Measurements from ENCODE around the gene VPS13D. TPM values are rescaled to one million over a fixed set of nuclear protein-coding genes. Genes with fewer than 3 reads are reported as not detected.

The VPS13D gene
- total RNA-seq, 6 experiments from 2014 or later, result 18.8 to 29.5 (median 21.5) TPM

DNA sequence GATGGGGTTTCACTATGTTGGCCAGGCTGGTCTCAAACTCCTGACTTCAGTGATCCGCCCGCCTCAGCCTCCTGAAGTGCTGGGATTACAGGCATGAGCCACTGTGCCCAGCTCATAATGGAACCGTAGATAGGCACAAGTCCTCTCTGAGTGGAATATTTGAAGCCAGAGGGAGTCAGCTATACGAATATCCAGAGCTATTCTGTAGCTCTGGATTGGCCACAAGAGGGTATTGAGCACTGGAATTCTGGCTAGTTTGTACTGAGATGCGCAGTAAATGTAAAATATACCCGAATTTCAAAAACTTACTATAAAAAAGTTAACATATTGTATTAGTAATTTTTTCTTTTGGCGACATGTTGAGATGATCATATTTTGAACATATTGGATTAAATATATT, 851 bp upstream of the VPS13D start:
- Mint-ChIP-seq H3K4me3 (0 out of 2 replicates have a peak overlapping the region, but pooled peaks have one; percentile 47), H3K4me1 (ENCODE audit: low read depth) (peaks cover 7% of the 10 kb centered on the region), H3K9me3 (0 out of 2 replicates have a peak, but pooled peaks cover 5% of the 10 kb centered on the region), H3K36me3 (ENCODE audit: low read depth) (no peaks in the 10 kb centered on the region), H3K27me3 (ENCODE audit: insufficient read depth) (peaks cover 13% of the 10 kb centered on the region), H3K27ac (no peak overlapping the region)
- TF ChIP-seq, protein P1, sequence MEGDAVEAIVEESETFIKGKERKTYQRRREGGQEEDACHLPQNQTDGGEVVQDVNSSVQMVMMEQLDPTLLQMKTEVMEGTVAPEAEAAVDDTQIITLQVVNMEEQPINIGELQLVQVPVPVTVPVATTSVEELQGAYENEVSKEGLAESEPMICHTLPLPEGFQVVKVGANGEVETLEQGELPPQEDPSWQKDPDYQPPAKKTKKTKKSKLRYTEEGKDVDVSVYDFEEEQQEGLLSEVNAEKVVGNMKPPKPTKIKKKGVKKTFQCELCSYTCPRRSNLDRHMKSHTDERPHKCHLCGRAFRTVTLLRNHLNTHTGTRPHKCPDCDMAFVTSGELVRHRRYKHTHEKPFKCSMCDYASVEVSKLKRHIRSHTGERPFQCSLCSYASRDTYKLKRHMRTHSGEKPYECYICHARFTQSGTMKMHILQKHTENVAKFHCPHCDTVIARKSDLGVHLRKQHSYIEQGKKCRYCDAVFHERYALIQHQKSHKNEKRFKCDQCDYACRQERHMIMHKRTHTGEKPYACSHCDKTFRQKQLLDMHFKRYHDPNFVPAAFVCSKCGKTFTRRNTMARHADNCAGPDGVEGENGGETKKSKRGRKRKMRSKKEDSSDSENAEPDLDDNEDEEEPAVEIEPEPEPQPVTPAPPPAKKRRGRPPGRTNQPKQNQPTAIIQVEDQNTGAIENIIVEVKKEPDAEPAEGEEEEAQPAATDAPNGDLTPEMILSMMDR (IDR thresholded peaks at IDR 0.05), result no peak
- no peak for DNase-seq

DNA sequence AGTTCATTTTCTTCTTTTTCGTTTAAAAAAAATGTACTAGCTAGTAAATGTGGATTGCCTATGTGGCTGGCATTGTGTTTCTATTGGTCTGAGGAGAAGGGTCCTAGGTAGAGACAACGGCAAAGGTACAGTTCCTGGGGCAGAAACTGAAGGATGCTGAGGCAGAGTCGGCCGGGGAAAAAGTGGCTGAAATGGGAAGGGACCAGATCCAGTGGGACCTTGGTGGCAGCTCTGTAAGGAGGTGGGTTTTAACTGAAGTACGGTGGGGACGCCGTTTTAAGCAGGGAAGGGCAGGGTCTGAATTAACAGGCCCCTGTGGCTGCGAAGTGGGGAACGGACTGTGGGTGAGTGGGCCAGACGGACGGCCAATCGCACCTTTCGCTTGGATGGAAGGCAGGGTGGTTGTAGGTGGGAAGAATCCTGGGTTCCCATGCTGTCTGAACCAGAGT, 420 bp upstream of the VPS13D start:
- peak overlapping the region; percentile 47; the same call in 1 of the 2 replicates for H3K4me3 Mint-ChIP-seq
- H3K36me3 Mint-ChIP-seq (ENCODE audit: low read depth), result no peaks in the 10 kb centered on the region
- TF ChIP-seq, protein P1 (IDR thresholded peaks at IDR 0.05), result no peak
- H3K27me3 Mint-ChIP-seq (ENCODE audit: insufficient read depth), result peaks cover 8% of the 10 kb centered on the region
- no peak overlapping the region for H3K27ac Mint-ChIP-seq
- DNase-seq, result no peak
- H3K9me3 Mint-ChIP-seq, result 0 out of 2 replicates have a peak, but pooled peaks cover 2% of the 10 kb centered on the region
- peaks cover 7% of the 10 kb centered on the region for H3K4me1 Mint-ChIP-seq (ENCODE audit: low read depth)

DNA sequence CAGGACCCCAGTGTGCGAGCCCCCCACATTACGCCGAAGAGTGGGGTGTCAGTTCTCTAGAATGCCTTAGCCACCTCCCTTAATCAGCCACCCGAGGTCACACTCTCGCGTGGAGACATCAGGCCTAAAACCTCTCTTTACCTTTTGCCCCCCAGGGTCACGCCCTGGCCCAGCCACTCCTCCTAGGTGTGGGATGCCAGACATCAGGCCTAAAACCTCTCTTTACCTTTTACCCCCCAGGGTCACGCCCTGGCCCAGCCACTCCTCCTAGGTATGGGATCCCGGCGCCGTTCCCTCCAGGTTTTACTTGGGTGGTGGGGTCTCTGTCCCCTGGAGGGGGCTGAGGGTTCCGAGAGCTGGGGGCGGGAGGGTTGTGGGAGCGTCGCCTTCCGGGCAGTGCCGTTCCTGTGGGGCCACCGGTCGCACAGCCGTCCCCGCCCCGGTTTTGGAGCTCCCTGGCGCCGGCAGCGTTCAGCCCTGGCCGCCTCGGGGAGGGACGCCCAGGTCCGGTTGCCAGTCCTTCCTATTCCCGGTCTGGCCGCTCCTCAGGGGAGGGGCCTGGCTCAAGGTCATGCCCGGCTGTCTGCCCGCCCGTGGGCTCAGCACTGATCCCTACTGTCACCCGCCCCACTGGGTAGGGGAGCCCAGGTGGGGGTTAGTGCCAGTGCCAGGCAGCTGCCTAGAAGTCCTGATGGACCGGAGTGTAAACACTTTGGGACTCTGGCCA, 882 bp downstream of the VPS13D start:
- no peak for DNase-seq
- Mint-ChIP-seq H3K4me1 (ENCODE audit: low read depth) (peaks cover 7% of the 10 kb centered on the region), H3K4me3 (peak overlapping the region; percentile 90), H3K9me3 (no peaks in the 10 kb centered on the region), H3K27ac (peak overlapping the region; percentile 70), H3K36me3 (ENCODE audit: low read depth) (no peaks in the 10 kb centered on the region), H3K27me3 (ENCODE audit: insufficient read depth) (peaks cover 4% of the 10 kb centered on the region; the same call in 1 of the 2 replicates)
- TF ChIP-seq, protein P1 (IDR thresholded peaks at IDR 0.05), result no peak

DNA sequence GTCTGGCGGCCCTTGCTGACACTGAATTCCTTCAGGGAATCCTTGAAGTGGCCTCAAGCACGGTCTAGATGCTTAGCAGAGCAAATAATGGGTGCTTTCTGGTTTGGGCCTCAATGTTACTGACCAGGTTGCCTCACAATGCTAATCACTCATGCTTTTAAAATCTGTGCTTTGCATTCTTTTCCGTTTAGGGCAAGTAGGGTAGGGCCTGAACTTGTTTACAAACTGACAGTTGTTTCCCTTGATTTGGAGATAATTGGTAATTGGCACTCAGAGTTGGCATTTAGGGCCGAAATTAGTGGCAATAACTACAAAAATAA, 1.4 kb downstream of the VPS13D start:
- peak; percentile 35 for DNase-seq
- no peaks in the 10 kb centered on the region for H3K9me3 Mint-ChIP-seq
- no peaks in the 10 kb centered on the region; the same call in 1 of the 2 replicates for H3K36me3 Mint-ChIP-seq (ENCODE audit: low read depth)
- peak overlapping the region; percentile 90 for H3K4me3 Mint-ChIP-seq
- H3K4me1 Mint-ChIP-seq (ENCODE audit: low read depth), result peaks cover 7% of the 10 kb centered on the region
- peak overlapping the region; percentile 70 for H3K27ac Mint-ChIP-seq
- no peaks in the 10 kb centered on the region for H3K27me3 Mint-ChIP-seq (ENCODE audit: insufficient read depth)
- TF ChIP-seq, protein P1 (IDR thresholded peaks at IDR 0.05), result no peak

DNA sequence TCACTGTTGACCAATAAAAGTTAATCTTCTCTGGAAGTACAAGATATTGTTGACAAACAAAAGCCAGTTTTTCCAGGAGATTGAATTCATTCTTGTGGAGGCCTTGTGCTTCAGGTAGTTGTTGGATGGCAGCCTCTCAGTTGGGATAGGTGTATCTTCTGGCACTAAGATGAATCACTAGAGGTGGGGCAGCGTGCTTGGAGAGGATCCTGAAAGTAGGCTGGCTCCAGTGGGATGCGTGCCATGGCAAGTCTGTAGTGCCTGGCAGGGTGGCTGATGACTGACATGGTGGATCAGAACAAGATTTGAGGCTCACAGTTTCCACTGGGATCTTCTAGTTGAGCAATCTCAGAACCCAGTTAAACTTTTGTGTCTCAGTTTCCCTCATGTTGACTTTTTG, 2.4 kb downstream of the VPS13D start:
- H3K4me1 Mint-ChIP-seq (ENCODE audit: low read depth), result peaks cover 7% of the 10 kb centered on the region
- no peak overlapping the region for H3K4me3 Mint-ChIP-seq
- H3K27me3 Mint-ChIP-seq (ENCODE audit: insufficient read depth), result no peaks in the 10 kb centered on the region
- no peaks in the 10 kb centered on the region; the same call in 1 of the 2 replicates for H3K36me3 Mint-ChIP-seq (ENCODE audit: low read depth)
- no peaks in the 10 kb centered on the region for H3K9me3 Mint-ChIP-seq
- TF ChIP-seq, protein P1 (IDR thresholded peaks at IDR 0.05), result no peak
- H3K27ac Mint-ChIP-seq, result no peak overlapping the region
- DNase-seq, result no peak
